ENCODE measurements around the gene ITPA.
"Not testable (repeated sequence)": the region's sequence is repeated elsewhere in the genome, so short reads cannot be mapped to it uniquely, and the experiment has no call there.

ITPA gene

GRCh38 chr20:3168829-3169590, 40.3 kb upstream of the ITPA start:
- Histone ChIP-seq H3K36me3 (ENCODE audit: insufficient read depth, low read length) (no peaks in the 10 kb centered on the region), H3K4me1 (ENCODE audit: insufficient read depth, low read length) (peaks cover 13% of the 10 kb centered on the region), H3K9ac (ENCODE audit: low read depth, low read length) (0 out of 2 replicates have a peak overlapping the region, but pooled peaks have one; percentile 53), H3K9me3 (ENCODE audit: control insufficient read depth, insufficient read depth, low read length) (no peaks in the 10 kb centered on the region)

- H3K36me3 ChIP-seq (ENCODE audit: insufficient read depth, low read length): no peaks in the 10 kb centered on the region
- no peak overlapping the region for H3K9ac ChIP-seq (ENCODE audit: low read depth, low read length)
- H3K4me1 ChIP-seq (ENCODE audit: insufficient read depth, low read length): peaks cover 13% of the 10 kb centered on the region
- no peaks in the 10 kb centered on the region for H3K9me3 ChIP-seq (ENCODE audit: control insufficient read depth, insufficient read depth, low read length)
These were observed 37.7 kb upstream of the ITPA start for GRCh38 chr20:3171391-3172125.

DNA sequence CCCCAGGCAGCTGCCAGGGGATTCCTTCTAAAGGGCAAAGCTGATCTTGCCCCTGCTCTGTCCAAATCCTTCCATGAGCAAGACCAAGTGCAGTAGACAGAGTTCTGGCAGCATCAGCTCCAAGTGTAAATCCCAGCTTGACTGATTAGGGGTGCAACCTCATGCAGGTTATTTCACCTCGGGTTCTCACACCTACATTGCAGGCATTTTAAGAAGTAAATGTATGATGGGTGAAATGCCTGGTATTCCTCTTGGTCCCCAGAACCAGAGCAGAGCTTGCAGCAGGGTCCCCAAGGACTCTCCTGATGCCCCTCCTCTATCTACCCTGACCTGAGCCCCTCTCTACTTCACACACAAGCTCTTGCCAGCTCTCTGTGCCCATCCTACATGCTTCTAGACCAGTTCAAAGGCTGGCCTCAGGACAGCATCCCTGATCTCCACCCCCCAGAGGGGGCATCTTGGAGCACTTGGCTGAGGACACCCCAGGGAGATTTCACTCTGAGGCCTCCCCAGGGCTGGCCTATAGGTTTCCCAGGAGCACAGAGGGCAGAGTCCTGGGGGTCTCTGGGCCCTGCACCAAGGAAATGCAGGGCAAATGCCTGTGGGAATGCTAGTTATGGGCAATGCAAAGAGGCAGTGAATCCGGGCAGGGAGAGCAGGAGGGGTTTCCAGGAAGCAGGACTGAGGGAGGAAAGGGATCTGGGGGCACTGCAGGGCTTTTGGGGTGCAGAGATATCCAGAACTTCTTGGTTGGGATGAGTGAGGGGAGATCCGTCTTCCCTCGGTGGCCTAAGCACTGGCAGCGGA, 37.0 kb upstream of the ITPA start:
- H3K36me3 ChIP-seq (ENCODE audit: insufficient read depth, low read length): no peaks in the 10 kb centered on the region
- no peaks in the 10 kb centered on the region for H3K9me3 ChIP-seq (ENCODE audit: control insufficient read depth, insufficient read depth, low read length)
- peaks cover 12% of the 10 kb centered on the region for H3K4me1 ChIP-seq (ENCODE audit: insufficient read depth, low read length)
- H3K9ac ChIP-seq (ENCODE audit: low read depth, low read length): peak overlapping the region; percentile 95

GRCh38 chr20:3172933-3173609, 36.2 kb upstream of the ITPA start, which contains the start of gene LZTS3:
Gene LZTS3, minus strand, starts transcription at chr20:3173549. Its CDS starts 6,386 bp downstream, at chr20:3167163.
- Histone ChIP-seq H3K36me3 (ENCODE audit: insufficient read depth, low read length) (no peaks in the 10 kb centered on the region), H3K9me3 (ENCODE audit: control insufficient read depth, insufficient read depth, low read length) (no peaks in the 10 kb centered on the region), H3K9ac (ENCODE audit: low read depth, low read length) (peak within 1 kb of the TSS; percentile 95), H3K4me1 (ENCODE audit: insufficient read depth, low read length) (peaks cover 9% of the 10 kb centered on the region; the same call in 1 of the 2 replicates)

GRCh38 chr20:3173610-3174441, 35.5 kb upstream of the ITPA start:
- H3K9ac ChIP-seq (ENCODE audit: low read depth, low read length): peak overlapping the region; percentile 95
- no peaks in the 10 kb centered on the region for H3K36me3 ChIP-seq (ENCODE audit: insufficient read depth, low read length)
- H3K9me3 ChIP-seq (ENCODE audit: control insufficient read depth, insufficient read depth, low read length): no peaks in the 10 kb centered on the region
- H3K4me1 ChIP-seq (ENCODE audit: insufficient read depth, low read length): peaks cover 8% of the 10 kb centered on the region; the same call in 1 of the 2 replicates

DNA sequence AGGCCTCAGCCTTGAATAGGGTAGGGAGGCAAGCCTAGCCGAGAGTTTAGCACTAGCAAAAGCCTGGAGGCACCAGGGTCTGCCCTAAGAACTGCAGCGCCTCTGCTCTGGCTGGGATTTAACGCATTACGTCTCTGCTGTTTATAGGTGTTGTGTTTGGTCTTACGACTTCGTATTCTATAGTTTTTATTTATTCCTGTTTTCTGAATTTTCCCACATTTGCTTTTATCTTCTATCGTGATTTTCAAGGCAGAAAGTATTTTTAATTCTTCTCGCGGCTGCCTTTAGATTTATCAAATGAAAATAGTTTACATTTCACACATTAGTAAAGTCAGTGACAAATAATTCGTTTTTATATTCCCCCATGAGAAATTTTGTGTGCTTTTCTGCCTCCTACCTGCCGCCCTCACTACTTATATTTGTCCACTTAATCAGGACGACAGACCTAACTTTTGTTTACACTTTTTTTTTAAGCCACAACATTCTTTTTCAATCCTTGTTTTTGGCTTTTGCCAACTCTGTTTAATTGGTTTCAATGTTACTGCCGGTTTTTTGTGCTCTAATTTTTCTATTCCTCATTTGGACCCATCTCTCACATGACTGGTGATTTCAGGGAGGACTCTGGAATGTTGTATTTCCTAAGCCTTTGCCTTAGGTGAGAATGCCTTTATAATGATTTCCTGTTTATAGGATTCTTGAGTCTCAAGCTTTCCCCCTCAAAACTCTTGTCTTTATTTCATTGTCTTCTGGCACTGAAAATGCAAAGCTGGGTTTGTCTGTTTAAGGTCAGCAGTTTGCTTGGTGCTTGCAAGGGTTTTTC, 34.6 kb upstream of the ITPA start:
- H3K9ac ChIP-seq (ENCODE audit: low read depth, low read length): peak overlapping the region; percentile 95
- H3K4me1 ChIP-seq (ENCODE audit: insufficient read depth, low read length): peaks cover 4% of the 10 kb centered on the region; the same call in 1 of the 2 replicates
- H3K36me3 ChIP-seq (ENCODE audit: insufficient read depth, low read length): no peaks in the 10 kb centered on the region
- H3K9me3 ChIP-seq (ENCODE audit: control insufficient read depth, insufficient read depth, low read length): no peaks in the 10 kb centered on the region

DNA sequence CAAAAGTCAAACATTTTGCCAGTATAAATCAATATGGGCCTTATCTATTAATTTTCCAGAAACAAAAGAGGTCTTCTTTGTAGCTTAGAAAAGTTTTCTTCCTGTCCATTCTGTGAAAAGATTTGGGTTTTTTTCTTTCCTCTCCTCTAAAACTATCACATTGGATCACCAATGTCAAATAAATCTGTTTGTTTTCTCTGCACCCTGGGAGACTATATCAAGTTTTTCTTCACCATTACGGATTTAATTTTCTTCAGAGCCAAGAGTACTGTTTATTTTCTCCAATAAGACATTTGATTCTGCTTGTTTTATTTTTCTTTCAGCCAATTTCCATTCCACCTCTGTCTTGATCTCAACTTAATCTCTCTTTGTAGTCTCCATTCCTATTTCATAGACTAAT, 34.0 kb upstream of the ITPA start:
- Histone ChIP-seq H3K36me3 (ENCODE audit: insufficient read depth, low read length) (no peaks in the 10 kb centered on the region), H3K4me1 (ENCODE audit: insufficient read depth, low read length) (peaks cover 4% of the 10 kb centered on the region; the same call in 1 of the 2 replicates), H3K9ac (ENCODE audit: low read depth, low read length) (peak overlapping the region; percentile 95)

DNA sequence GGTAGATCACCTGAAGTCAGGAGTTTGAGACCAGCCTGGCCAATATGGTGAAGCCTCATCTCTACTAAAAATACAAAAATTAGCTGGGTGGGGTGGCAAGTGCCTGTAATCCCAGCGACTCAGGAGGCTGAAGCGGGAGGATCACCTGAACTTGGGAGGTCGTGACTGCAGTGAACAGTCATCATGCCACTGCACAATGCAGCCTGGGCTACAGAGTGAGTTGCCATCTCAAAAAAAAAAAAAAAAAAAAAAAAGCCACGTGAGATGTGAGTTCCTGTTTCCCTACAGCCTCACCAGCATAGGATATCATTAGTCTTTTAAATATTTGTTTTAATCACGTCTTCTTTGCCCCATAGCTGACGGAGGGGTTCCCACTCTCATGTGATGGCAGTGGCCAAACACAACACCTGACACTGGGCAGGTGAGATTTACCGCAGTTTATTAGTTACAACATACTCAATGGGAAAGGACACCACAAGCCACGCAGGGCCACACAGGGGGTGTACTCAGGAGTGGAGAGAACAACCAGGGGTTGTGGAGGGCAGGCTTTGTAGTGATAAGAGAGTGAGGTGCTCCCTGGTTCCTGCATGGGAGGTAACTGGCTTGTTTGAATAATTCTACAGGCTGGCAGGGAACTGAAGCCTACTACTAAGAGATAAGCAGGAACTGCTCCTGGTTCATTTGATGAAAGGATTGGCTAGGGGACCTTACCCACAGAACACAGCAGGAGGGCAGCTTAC, 31.4 kb upstream of the ITPA start:
- Histone ChIP-seq H3K9ac (ENCODE audit: low read depth, low read length) (no peak overlapping the region), H3K4me1 (ENCODE audit: insufficient read depth, low read length) (no peaks in the 10 kb centered on the region), H3K9me3 (ENCODE audit: control insufficient read depth, insufficient read depth, low read length) (no peaks in the 10 kb centered on the region), H3K36me3 (ENCODE audit: insufficient read depth, low read length) (no peaks in the 10 kb centered on the region)

More for the DNA sequence above, 34.0 kb upstream of the ITPA start:
- no peaks in the 10 kb centered on the region for H3K9me3 ChIP-seq (ENCODE audit: control insufficient read depth, insufficient read depth, low read length)

GRCh38 chr20:3180319-3180718, 29.0 kb upstream of the ITPA start:
- H3K4me1 ChIP-seq (ENCODE audit: insufficient read depth, low read length): no peaks in the 10 kb centered on the region
- no peaks in the 10 kb centered on the region for H3K9me3 ChIP-seq (ENCODE audit: control insufficient read depth, insufficient read depth, low read length)
- H3K36me3 ChIP-seq (ENCODE audit: insufficient read depth, low read length): no peaks in the 10 kb centered on the region
- H3K9ac ChIP-seq (ENCODE audit: low read depth, low read length): no peak overlapping the region

- no peak overlapping the region for H3K9ac ChIP-seq (ENCODE audit: low read depth, low read length)
- no peaks in the 10 kb centered on the region for H3K4me1 ChIP-seq (ENCODE audit: insufficient read depth, low read length)
- no peaks in the 10 kb centered on the region for H3K9me3 ChIP-seq (ENCODE audit: control insufficient read depth, insufficient read depth, low read length)
- H3K36me3 ChIP-seq (ENCODE audit: insufficient read depth, low read length): no peaks in the 10 kb centered on the region
These were observed 28.0 kb upstream of the ITPA start for GRCh38 chr20:3181270-3181669.

GRCh38 chr20:3182429-3182828, 26.9 kb upstream of the ITPA start:
- H3K9me3 ChIP-seq (ENCODE audit: control insufficient read depth, insufficient read depth, low read length); H3K4me1 ChIP-seq (ENCODE audit: insufficient read depth, low read length); H3K36me3 ChIP-seq (ENCODE audit: insufficient read depth, low read length); H3K9ac ChIP-seq (ENCODE audit: low read depth, low read length): not testable (repeated sequence)

DNA sequence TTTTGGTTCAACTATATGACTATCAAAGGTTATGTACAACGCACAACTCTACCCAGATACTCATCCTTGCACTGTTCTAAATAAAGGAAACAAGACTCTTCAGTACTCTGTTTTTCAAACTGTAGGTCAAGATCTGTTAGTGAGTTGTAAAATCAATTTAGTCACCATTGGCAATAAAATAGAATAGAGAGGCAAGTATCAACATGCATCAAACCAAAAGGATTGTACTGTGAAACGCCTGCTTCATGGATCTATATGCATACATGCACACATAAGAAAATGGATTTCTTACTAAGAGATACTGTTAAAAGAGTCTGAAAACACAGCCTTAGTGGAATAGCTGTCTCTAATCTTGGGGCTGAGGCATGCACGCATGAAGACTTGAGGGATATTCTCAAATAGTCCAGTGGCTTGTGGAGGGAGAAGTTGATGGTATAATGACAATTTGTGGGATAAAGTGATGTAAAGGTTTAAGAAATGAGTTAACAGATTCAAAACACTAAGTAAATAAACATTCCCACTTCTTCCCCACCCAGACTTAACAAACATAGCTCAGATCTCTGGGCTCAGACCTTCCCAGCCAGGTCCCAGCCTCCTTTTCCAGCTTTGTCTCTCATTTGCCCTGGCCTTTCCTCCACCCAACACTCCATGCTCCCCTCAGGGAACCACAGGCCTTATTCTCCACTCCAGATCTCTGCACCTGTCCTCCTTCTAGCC, 25.2 kb upstream of the ITPA start:
- H3K4me1 ChIP-seq (ENCODE audit: insufficient read depth, low read length): no peaks in the 10 kb centered on the region
- no peak overlapping the region for H3K9ac ChIP-seq (ENCODE audit: low read depth, low read length)
- H3K9me3 ChIP-seq (ENCODE audit: control insufficient read depth, insufficient read depth, low read length): no peaks in the 10 kb centered on the region
- no peaks in the 10 kb centered on the region for H3K36me3 ChIP-seq (ENCODE audit: insufficient read depth, low read length)
